Measurements from ENCODE around the gene ZNF701.

DNA sequence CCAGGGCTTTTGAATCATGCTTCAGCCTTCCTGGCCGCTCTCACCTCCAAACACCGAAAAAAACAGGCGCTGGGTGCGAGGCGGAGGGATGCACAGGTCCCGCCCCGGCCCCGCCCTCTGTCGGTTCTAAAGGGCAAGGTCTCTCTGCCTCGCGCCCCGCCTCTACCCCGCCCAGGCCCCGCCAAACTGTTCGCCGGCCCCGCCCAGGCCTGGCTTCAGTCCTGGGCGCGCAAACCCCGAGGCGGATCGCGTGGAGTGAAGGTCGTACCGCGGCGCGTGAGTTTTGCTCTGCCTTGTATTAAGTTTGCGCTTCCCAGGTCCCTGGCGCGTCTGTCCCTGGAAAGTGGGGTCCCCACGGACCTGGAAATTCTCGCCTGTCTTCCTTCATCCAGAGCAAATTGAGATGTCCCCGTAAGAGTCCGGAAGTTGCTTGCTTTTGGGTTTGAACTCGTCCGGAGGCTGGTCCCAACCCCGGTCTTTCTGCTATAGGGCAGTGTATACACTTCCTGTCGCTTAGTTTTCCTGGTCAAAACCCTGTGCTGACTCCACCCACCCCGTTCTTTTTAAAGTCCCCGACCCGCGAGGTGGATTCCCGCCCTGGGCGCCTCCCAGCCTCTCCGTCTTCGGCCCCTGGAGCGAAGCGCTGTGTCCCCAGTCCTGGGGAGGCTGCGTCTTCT is 34.2 kb upstream of the ZNF701 start:
- TF ChIP-seq, protein P1, sequence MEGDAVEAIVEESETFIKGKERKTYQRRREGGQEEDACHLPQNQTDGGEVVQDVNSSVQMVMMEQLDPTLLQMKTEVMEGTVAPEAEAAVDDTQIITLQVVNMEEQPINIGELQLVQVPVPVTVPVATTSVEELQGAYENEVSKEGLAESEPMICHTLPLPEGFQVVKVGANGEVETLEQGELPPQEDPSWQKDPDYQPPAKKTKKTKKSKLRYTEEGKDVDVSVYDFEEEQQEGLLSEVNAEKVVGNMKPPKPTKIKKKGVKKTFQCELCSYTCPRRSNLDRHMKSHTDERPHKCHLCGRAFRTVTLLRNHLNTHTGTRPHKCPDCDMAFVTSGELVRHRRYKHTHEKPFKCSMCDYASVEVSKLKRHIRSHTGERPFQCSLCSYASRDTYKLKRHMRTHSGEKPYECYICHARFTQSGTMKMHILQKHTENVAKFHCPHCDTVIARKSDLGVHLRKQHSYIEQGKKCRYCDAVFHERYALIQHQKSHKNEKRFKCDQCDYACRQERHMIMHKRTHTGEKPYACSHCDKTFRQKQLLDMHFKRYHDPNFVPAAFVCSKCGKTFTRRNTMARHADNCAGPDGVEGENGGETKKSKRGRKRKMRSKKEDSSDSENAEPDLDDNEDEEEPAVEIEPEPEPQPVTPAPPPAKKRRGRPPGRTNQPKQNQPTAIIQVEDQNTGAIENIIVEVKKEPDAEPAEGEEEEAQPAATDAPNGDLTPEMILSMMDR (IDR thresholded peaks at IDR 0.05) = peak in 2 of 7 experiments; percentile 25 to 35
- no peak for TF ChIP-seq POLR2A (IDR thresholded peaks at IDR 0.05)

All from stomach (tissue), 4 donors.